Ovary (tissue), 3 donors: ENCODE results near the gene PRR20G.

ENCODE experiments used
- POLR2A ChIP-seq: fragments of 450-650 bp; IDR thresholded peaks from one replicate; pipeline ENCODE4 v1.6.1; 2017; ENCODE audit warnings: antibody characterized with exemption, mild to moderate bottlenecking, moderate library complexity
- TF ChIP-seq, protein P1 (sequence below), 3 donors: fragments of 450-650 bp in 2 of 3; fragments of 200-600 bp in 1 of 3; IDR thresholded peaks; one replicate each; pipeline versions ENCODE4 v1.5.1 to v1.8.0; 2016 to 2022; ENCODE audit warnings: antibody characterized with exemption in 3 of 3, mild to moderate bottlenecking in 1 of 3
- donor health status: DM: no; HTN: no; CAD: no.

DNA sequence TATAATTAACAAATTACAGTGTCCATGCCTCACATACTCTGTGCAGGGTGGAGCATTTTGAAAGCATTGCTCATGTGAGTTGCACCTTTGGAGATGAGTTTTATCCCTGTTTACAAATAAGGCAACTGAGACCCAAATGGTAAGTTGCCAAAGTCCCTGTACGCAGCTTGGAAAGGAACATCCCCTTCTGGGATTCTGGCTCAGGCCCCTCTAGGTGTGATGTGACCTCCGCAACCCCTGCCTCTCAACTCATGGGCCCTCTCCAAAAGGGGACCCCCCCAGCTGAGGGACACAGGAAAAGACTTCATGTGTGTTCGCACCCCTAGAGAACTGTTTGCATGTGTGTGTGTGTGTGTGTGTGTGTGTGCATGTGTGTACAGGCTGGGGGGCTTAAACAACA, 25.3 kb downstream of the PRR20G start:
- TF ChIP-seq, protein P1, sequence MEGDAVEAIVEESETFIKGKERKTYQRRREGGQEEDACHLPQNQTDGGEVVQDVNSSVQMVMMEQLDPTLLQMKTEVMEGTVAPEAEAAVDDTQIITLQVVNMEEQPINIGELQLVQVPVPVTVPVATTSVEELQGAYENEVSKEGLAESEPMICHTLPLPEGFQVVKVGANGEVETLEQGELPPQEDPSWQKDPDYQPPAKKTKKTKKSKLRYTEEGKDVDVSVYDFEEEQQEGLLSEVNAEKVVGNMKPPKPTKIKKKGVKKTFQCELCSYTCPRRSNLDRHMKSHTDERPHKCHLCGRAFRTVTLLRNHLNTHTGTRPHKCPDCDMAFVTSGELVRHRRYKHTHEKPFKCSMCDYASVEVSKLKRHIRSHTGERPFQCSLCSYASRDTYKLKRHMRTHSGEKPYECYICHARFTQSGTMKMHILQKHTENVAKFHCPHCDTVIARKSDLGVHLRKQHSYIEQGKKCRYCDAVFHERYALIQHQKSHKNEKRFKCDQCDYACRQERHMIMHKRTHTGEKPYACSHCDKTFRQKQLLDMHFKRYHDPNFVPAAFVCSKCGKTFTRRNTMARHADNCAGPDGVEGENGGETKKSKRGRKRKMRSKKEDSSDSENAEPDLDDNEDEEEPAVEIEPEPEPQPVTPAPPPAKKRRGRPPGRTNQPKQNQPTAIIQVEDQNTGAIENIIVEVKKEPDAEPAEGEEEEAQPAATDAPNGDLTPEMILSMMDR (IDR thresholded peaks at IDR 0.05), result no peak
- TF ChIP-seq POLR2A, result no peak
